AG04449 (cell line): ENCODE results near the gene XPNPEP2.
"Not testable (repeated sequence)": the region's sequence is repeated elsewhere in the genome, so short reads cannot be mapped to it uniquely, and the experiment has no call there.

Source experiments
- CTCF ChIA-PET: fragments of 350-600 bp; formaldehyde crosslinking; extraction: SDS; loops from one replicate; lab custom pipeline; 2021; ENCODE audit warnings: antibody characterized with exemption; lab: Yijun Ruan, JAX
- POLR2A ChIA-PET: fragments of 400-600, 350-600 bp; formaldehyde crosslinking; extraction: SDS; loops from one replicate; lab custom pipeline; 2020; ENCODE audit warnings: antibody characterized with exemption, inconsistent platforms; lab: Yijun Ruan, JAX
- DNase-seq: peaks from one replicate; pipeline ENCODE4 v3.0.0-alpha.2; 2010; ENCODE audit warnings: low read depth, low spot score
- H3K4me3 ChIP-seq: 2 replicates; pipeline ENCODE4 v1.5.1; 2011; ENCODE audit warnings: low read depth, mild to moderate bottlenecking, control low read depth, low read length
- CTCF ChIP-seq: IDR thresholded peaks from one replicate; pipeline ENCODE4 v1.5.1; 2011; ENCODE audit warnings: mild to moderate bottlenecking, moderate library complexity, low read length, control low read depth, inconsistent platforms; ENCODE audit not compliant: insufficient read depth; ENCODE audit errors: missing control alignments

The XPNPEP2 gene

GRCh38 chrX:129732857-129733256, 5.9 kb upstream of the XPNPEP2 start:
- ChIA-PET POLR2A (no interaction called here), CTCF (interaction anchor here (1.5 kb wide), 1 partner anchor 96 kb away, joined by 3 read pairs; no protein-coding TSS in a partner anchor)
- DNase-seq, result no peak
- TF ChIP-seq CTCF, result no peak
- H3K4me3 ChIP-seq, result no peak overlapping the region

GRCh38 chrX:129733335-129733734, 5.4 kb upstream of the XPNPEP2 start:
- no peak overlapping the region for H3K4me3 ChIP-seq
- no peak for DNase-seq
- POLR2A ChIA-PET, result no interaction called here
- CTCF ChIA-PET, result interaction anchor here (1.5 to 2.2 kb wide), 2 partner anchors 96 to 128 kb away, joined by 3 to 13 read pairs; no protein-coding TSS in a partner anchor
- TF ChIP-seq CTCF, result no peak

GRCh38 chrX:129736491-129736890, 2.3 kb upstream of the XPNPEP2 start:
- no peak overlapping the region for H3K4me3 ChIP-seq
- CTCF ChIA-PET, result interaction anchor here (1.0 to 5.1 kb wide), 3 partner anchors 10 to 135 kb away, joined by 3 to 50 read pairs (median 3); no protein-coding TSS in a partner anchor
- TF ChIP-seq CTCF, result no peak
- POLR2A ChIA-PET, result no interaction called here
- no peak for DNase-seq

GRCh38 chrX:129737916-129738315, 863 bp upstream of the XPNPEP2 start:
- ChIA-PET POLR2A (no interaction called here), CTCF (interaction anchor here (1.2 to 5.1 kb wide), 3 partner anchors 8 to 133 kb away, joined by 3 to 50 read pairs (median 6); no protein-coding TSS in a partner anchor)
- no peak for TF ChIP-seq CTCF
- H3K4me3 ChIP-seq, result no peak overlapping the region
- DNase-seq, result no peak

- no peak overlapping the region for H3K4me3 ChIP-seq
- DNase-seq, result no peak
- ChIA-PET POLR2A (no interaction called here), CTCF (no interaction called here)
- no peak for TF ChIP-seq CTCF
Observed at GRCh38 chrX:129739578-129739977, 799 bp downstream of the XPNPEP2 start.

GRCh38 chrX:129741880-129742758, 3.3 kb downstream of the XPNPEP2 start:
- H3K4me3 ChIP-seq, result no peak overlapping the region
- ChIA-PET POLR2A (no interaction called here), CTCF (interaction anchor here (1.3 kb wide), 1 partner anchor 136 kb away, joined by 3 read pairs; no protein-coding TSS in a partner anchor)
- no peak for TF ChIP-seq CTCF
- no peak for DNase-seq

GRCh38 chrX:129742759-129743152, 4.0 kb downstream of the XPNPEP2 start:
- DNase-seq, POLR2A ChIA-PET, H3K4me3 ChIP-seq: not testable (repeated sequence)
- CTCF ChIA-PET, result interaction anchor here (1.3 kb wide), 1 partner anchor 136 kb away, joined by 3 read pairs; no protein-coding TSS in a partner anchor
